ENCODE data around the gene CAMKV.

Gene CAMKV

DNA sequence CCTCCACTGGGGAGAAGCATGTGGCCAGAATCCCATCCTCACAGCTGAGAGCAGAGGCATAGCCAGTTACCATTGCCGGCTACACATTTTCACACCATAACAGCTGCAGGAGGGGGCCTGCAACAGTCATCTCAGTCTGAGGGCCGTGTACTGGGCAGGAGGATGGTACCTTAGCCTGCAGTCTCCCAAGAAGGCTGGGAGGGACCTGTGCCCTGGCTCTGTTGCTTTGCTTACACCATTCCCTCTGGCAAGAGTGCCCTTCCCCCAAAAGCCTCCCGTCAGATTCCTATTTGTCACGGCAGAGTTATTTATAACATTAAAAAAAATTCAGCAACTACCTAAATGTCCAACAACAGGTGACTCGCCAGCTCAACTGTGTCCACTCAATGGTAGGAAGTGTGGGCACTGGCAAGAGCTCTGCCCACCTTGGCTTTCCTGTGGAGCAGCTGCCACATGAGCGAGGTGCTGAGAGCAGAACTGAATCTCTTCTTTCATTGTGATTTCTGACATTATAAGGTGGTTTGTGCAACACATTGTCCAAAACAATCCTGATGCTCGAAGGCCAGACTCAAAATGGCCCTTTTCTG is 4.4 kb downstream of the CAMKV start:
- TF ChIP-seq, protein P1, sequence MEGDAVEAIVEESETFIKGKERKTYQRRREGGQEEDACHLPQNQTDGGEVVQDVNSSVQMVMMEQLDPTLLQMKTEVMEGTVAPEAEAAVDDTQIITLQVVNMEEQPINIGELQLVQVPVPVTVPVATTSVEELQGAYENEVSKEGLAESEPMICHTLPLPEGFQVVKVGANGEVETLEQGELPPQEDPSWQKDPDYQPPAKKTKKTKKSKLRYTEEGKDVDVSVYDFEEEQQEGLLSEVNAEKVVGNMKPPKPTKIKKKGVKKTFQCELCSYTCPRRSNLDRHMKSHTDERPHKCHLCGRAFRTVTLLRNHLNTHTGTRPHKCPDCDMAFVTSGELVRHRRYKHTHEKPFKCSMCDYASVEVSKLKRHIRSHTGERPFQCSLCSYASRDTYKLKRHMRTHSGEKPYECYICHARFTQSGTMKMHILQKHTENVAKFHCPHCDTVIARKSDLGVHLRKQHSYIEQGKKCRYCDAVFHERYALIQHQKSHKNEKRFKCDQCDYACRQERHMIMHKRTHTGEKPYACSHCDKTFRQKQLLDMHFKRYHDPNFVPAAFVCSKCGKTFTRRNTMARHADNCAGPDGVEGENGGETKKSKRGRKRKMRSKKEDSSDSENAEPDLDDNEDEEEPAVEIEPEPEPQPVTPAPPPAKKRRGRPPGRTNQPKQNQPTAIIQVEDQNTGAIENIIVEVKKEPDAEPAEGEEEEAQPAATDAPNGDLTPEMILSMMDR (conservative IDR thresholded peaks at IDR 0.05) = no peak
- H3K27ac ChIP-seq = no peak overlapping the region

DNA sequence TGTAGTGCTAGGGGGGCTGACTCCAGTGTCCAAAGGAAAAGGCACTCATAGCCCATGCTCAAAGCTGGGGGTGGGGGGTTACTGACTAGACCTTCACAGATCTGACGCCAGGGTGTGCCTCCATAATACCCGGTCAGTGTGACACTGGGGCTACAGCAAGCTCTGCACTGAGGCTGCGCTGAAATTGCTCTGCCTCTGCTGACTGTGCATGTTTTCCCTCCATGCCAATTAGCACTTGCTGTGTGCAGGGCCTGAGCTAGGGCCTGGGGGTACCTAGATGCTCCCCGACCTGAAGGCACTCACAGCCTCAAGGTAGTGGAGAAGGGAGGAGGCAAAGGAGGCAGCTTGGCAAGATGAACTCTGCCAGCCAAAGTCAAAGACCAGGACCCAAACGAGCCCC is 5.2 kb downstream of the CAMKV start:
- no peak overlapping the region for H3K27ac ChIP-seq
- TF ChIP-seq, protein P1 (conservative IDR thresholded peaks at IDR 0.05) = no peak

DNA sequence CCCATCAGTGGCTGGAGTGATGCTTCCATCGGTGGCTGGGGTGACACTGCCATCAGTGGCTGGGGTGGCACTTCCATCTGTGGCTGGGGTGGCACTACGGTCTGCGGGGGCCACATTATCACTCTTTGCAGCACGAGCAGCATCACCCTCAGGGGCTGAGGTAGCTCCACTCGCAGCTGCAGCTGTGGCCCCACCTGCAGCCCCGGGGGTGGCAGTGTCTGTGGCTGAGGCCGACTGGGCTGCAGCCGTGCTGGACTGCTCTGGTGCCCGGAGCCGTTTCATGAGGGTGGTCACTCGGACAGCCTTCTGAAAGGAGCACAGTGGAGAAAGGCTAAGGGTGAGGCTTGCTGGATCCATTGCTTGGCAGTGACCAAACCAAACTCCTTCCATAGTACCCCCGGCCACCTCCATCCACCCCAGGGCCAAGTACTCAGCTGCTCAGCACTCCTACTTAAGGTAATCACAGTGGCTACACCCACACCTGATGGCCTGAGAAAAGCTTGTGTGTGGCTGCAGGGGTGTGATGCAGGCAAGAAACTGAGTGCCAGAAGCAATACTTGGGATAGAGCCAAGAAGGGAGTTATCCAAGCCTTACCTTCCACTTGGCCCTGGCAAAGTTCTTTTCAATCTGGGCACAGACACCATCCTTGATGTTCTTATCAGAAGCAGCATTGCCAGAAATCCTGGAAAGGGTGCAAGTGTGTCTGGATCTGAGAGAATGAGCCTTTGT is 10.0 kb downstream of the CAMKV start:
- no peak overlapping the region for H3K27ac ChIP-seq
- TF ChIP-seq, protein P1 (conservative IDR thresholded peaks at IDR 0.05) = no peak

DNA sequence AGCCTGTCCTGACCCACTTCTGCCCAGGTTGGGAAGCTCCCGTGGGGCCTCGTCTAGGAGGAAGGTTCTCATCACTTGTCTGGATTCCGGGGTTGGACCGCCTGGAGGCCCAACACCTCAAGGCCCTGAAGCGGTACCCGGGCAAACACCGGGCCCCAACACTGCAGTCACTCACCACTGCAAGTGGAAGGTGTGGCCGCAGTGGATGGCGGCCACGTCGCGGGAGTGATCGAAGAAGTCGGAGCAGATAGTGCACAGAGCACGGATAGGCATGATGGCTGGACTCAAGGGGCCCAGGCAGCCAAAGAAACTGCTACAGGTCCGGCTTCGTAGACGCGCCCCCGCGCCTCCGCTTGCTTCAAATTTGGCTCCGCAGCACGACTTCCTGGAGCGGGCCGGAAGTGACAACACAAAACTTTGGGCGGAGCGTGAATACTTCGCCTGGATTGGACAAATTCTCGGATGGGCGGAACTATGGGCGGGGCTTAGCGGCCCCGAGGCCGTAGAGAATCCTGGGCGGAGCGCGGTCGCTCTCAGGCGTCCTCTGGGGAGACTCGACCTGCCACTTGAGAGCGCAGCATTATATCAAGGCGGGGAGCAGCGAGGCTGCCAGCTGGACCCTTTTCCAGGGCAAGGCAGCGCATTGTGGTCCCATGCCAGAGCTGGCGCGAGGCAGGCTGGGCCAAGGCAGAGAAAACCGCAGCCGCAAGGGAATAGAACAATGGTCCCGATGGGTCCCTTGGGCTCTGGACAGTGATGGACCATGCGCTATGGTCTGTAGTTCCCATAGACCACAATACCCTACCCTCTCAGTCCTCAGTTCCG is 13.3 kb downstream of the CAMKV start, which contains the start of gene TRAIP:
Gene TRAIP (minus strand): TSS at position 384 of the 825 bp plus-strand sequence. CDS start 111 bp downstream, at position 273.
- TF ChIP-seq, protein P1 (conservative IDR thresholded peaks at IDR 0.05) = no peak

DNA sequence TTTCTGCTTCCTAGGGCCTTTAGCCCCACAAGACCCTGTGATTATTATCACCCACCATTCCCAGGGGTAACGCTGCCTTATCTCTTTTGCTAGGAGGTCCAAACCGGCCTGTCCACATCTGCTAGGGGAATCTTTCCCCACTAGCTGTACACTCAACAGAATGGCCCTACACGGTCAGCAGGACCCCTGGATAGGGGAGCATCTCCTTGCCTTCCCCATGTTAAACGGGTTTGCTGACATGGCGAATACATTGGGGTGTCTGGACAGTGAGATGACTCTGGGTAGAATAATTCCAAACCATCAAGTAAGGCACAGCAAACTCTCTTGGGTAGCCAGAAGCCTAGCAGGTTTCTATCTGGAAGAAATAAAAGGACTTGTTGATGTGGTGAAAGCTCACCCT is 14.0 kb downstream of the CAMKV start:
- H3K27ac ChIP-seq = peak overlapping the region; percentile 72; the same call in 1 of the 2 replicates
- TF ChIP-seq, protein P1 (conservative IDR thresholded peaks at IDR 0.05) = no peak

More for the DNA sequence above, 13.3 kb downstream of the CAMKV start, which contains the start of gene TRAIP:
- peak within 1 kb of the TSS; percentile 72 for H3K27ac ChIP-seq

DNA sequence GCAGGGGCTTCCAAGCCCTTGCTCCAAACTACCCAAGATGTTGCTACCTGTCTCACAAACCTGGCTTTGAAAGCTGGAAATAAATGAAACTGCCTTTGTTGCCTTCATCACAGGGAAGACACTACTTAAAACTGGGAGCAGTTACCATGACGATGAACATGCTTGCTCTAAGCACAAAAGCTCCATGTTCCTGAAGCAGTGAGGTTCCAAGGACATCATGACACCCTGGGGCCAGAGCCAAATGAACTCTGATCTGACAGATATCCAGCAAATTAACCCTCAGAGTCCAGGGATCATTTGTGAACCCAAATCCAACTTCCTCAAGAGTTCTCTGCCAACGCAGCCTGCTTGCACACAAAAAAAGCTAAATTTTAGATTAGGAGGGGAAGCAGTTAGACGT is 24.0 kb downstream of the CAMKV start:
- TF ChIP-seq, protein P1 (conservative IDR thresholded peaks at IDR 0.05) = no peak
- no peak overlapping the region for H3K27ac ChIP-seq

Measured in VCaP (cell line).